Fibroblast of gingiva (primary cell): ENCODE measurements around the gene DAD1.
A peak's percentile ranks its signal among the peaks of the same experiment; 100 is the strongest.
"Not testable (repeated sequence)": the region's sequence is repeated elsewhere in the genome, so short reads cannot be mapped to it uniquely, and the experiment has no call there.

Source experiments
- DNase-seq: peaks from one replicate; pipeline ENCODE4 v3.0.0-alpha.2; 2011; ENCODE audit warnings: low read depth

The DAD1 gene

GRCh38 chr14:22589096-22589839 lies at the start of gene DAD1:
DAD1 (minus strand) TSS chr14:22589224; CDS start chr14:22589157, 67 bp downstream.
- peak; percentile 99 for DNase-seq

- DNase-seq: not testable (repeated sequence)
These were observed 47.0 kb upstream of the DAD1 start for GRCh38 chr14:22635980-22636379.

GRCh38 chr14:22634233-22634900 lies 45.3 kb upstream of the DAD1 start:
- no peak for DNase-seq

- DNase-seq: peak; percentile 72
These were observed 41.5 kb upstream of the DAD1 start for GRCh38 chr14:22630486-22630885.

- no peak for DNase-seq
These were observed 41.0 kb upstream of the DAD1 start for GRCh38 chr14:22630066-22630465.

- no peak for DNase-seq
These were observed 40.3 kb upstream of the DAD1 start for GRCh38 chr14:22629361-22629760.

- DNase-seq: no peak
These were observed 38.7 kb upstream of the DAD1 start for GRCh38 chr14:22627506-22628263.

GRCh38 chr14:22626590-22626989 lies 37.6 kb upstream of the DAD1 start:
- DNase-seq: no peak

GRCh38 chr14:22623047-22623446 lies 34.0 kb upstream of the DAD1 start:
- DNase-seq: no peak

GRCh38 chr14:22622255-22622654 lies 33.2 kb upstream of the DAD1 start:
- peak; percentile 54 for DNase-seq

- DNase-seq: not testable (repeated sequence)
These were observed 26.7 kb upstream of the DAD1 start for GRCh38 chr14:22615765-22616164.

GRCh38 chr14:22614240-22614799 lies 25.3 kb upstream of the DAD1 start:
- peak; percentile 61 for DNase-seq

GRCh38 chr14:22613736-22614239 lies 24.8 kb upstream of the DAD1 start:
- DNase-seq: no peak

- no peak for DNase-seq
These were observed 24.2 kb upstream of the DAD1 start for GRCh38 chr14:22613106-22613695.

- DNase-seq: peak; percentile 69
These were observed 21.9 kb upstream of the DAD1 start for GRCh38 chr14:22610931-22611330.

- no peak for DNase-seq
These were observed 18.3 kb upstream of the DAD1 start for GRCh38 chr14:22607291-22607690.

GRCh38 chr14:22606380-22606779 lies 17.4 kb upstream of the DAD1 start:
- DNase-seq: no peak

- DNase-seq: no peak
These were observed 13.8 kb upstream of the DAD1 start for GRCh38 chr14:22602862-22603261.

GRCh38 chr14:22601996-22602395 lies 13.0 kb upstream of the DAD1 start:
- DNase-seq: no peak

- DNase-seq: no peak
These were observed 12.4 kb upstream of the DAD1 start for GRCh38 chr14:22601456-22601855.

GRCh38 chr14:22600027-22600426 lies 11.0 kb upstream of the DAD1 start:
- DNase-seq: no peak

GRCh38 chr14:22599349-22599748 lies 10.3 kb upstream of the DAD1 start:
- no peak for DNase-seq
